HepG2 (cell line): ENCODE data around the gene ACE.

Source experiments
- GABPA ChIP-seq, 2 experiments: IDR thresholded peaks; 2 replicates each; pipeline ENCODE4 v1.6.1; 2011 to 2016; ENCODE audit warnings: low read depth in 2 of 2, low read length in 1 of 2, missing biosample characterization in 1 of 2, missing genetic modification characterization in 1 of 2
- NFIC ChIP-seq: IDR thresholded peaks from 2 replicates; pipeline ENCODE4 v1.6.1; 2012; ENCODE audit warnings: mild to moderate bottlenecking, low read length, inconsistent platforms
- POGZ ChIP-seq: sonication (generic); formaldehyde crosslinking; IDR thresholded peaks from 2 replicates; pipeline ENCODE4 v1.4.0; 2020; ENCODE audit warnings: mild to moderate bottlenecking, missing genetic modification reagents
- POLR2AphosphoS5 ChIP-seq: IDR thresholded peaks from 2 replicates; pipeline ENCODE4 v1.6.1; 2012; ENCODE audit warnings: low read depth, low read length
- TEAD3 ChIP-seq: optimal IDR thresholded peaks from 2 replicates; pipeline ENCODE3; 2016; ENCODE audit warnings: borderline replicate concordance
- USF2 ChIP-seq, 2 experiments: sonication (generic) in 1 of 2; formaldehyde crosslinking in 1 of 2; IDR thresholded peaks; 2 replicates each; pipeline versions ENCODE4 v1.5.1 to v1.6.1; 2011 to 2020; ENCODE audit warnings: borderline replicate concordance in 1 of 2, low read depth in 1 of 2, low read length in 1 of 2, mild to moderate bottlenecking in 1 of 2, missing genetic modification reagents in 1 of 2, moderate library complexity in 1 of 2
- ZFP41 ChIP-seq: sonication (generic); formaldehyde crosslinking; IDR thresholded peaks from 2 replicates; pipeline ENCODE4 v1.4.0; 2020; ENCODE audit warnings: mild to moderate bottlenecking, missing genetic modification reagents, borderline replicate concordance
- TF ChIP-seq, protein P1 (sequence below): sonication (generic); formaldehyde crosslinking; IDR thresholded peaks from 2 replicates; pipeline ENCODE4 v1.5.0; 2020; ENCODE audit warnings: mild to moderate bottlenecking, missing genetic modification reagents, moderate library complexity
- TF ChIP-seq, protein P2 (sequence below): fragments of 450-650 bp; IDR thresholded peaks from 2 replicates; pipeline ENCODE4 v1.6.1; 2016
- TF ChIP-seq, protein P3 (sequence below): sonication (generic); formaldehyde crosslinking; IDR thresholded peaks from 2 replicates; pipeline ENCODE4 v1.5.0; 2020; ENCODE audit warnings: mild to moderate bottlenecking, missing genetic modification reagents, borderline replicate concordance

DNA sequence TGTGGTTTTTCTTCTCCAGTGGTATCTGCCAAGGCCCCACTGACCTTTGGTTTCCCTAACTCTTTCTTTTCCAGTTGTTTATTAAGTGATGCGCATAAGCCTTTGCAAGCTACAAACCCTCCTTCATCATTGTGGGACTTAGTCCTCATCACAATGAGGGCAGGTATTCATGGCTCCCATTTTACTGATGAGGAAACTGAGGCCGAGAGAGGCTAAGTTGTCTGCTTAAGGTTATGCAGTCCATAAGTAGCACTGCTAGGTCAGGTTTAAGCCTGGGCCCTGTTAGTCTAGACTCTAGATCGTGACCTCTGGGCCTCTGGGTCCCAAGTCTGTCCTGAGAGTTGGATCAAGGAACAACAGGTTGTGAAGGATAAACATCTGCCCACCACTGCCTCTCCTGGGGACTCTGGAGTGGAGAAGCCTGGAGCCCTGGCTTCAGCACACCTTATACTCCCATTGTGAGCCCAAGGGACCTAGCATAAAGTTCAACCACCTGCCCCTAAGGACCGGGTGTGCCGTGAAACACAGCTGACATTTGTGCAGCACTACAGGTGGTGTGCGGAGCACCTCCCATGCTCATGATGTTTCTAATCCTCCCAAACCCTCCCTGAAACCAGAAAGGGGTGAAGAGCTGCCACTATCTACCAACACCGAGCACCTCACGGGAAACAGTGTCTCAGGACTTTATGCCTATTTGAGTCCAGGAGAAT lies 41.1 kb downstream of the ACE start:
- TF ChIP-seq GABPA (IDR thresholded peaks at IDR 0.05; ENCODE audit: low read depth, low read length) = no peak
- no peak for TF ChIP-seq GABPA (CRISPR knock-in tag; IDR thresholded peaks at IDR 0.05; ENCODE audit: low read depth)
- TF ChIP-seq, protein P1, sequence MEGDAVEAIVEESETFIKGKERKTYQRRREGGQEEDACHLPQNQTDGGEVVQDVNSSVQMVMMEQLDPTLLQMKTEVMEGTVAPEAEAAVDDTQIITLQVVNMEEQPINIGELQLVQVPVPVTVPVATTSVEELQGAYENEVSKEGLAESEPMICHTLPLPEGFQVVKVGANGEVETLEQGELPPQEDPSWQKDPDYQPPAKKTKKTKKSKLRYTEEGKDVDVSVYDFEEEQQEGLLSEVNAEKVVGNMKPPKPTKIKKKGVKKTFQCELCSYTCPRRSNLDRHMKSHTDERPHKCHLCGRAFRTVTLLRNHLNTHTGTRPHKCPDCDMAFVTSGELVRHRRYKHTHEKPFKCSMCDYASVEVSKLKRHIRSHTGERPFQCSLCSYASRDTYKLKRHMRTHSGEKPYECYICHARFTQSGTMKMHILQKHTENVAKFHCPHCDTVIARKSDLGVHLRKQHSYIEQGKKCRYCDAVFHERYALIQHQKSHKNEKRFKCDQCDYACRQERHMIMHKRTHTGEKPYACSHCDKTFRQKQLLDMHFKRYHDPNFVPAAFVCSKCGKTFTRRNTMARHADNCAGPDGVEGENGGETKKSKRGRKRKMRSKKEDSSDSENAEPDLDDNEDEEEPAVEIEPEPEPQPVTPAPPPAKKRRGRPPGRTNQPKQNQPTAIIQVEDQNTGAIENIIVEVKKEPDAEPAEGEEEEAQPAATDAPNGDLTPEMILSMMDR (CRISPR knock-in tag) = no peak
- TF ChIP-seq ZFP41 (CRISPR knock-in tag) = no peak
- TF ChIP-seq POLR2AphosphoS5 = no peak
- no peak for TF ChIP-seq USF2 (IDR thresholded peaks at IDR 0.05; ENCODE audit: low read depth, low read length)
- TF ChIP-seq USF2 (CRISPR knock-in tag; IDR thresholded peaks at IDR 0.05; ENCODE audit: borderline replicate concordance) = no peak
- no peak for TF ChIP-seq POGZ
- TF ChIP-seq NFIC = no peak
- TF ChIP-seq TEAD3 (CRISPR knock-in tag) = no peak
- TF ChIP-seq, protein P2, sequence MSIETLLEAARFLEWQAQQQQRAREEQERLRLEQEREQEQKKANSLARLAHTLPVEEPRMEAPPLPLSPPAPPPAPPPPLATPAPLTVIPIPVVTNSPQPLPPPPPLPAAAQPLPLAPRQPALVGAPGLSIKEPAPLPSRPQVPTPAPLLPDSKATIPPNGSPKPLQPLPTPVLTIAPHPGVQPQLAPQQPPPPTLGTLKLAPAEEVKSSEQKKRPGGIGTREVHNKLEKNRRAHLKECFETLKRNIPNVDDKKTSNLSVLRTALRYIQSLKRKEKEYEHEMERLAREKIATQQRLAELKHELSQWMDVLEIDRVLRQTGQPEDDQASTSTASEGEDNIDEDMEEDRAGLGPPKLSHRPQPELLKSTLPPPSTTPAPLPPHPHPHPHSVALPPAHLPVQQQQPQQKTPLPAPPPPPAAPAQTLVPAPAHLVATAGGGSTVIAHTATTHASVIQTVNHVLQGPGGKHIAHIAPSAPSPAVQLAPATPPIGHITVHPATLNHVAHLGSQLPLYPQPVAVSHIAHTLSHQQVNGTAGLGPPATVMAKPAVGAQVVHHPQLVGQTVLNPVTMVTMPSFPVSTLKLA = no peak
- TF ChIP-seq, protein P3, sequence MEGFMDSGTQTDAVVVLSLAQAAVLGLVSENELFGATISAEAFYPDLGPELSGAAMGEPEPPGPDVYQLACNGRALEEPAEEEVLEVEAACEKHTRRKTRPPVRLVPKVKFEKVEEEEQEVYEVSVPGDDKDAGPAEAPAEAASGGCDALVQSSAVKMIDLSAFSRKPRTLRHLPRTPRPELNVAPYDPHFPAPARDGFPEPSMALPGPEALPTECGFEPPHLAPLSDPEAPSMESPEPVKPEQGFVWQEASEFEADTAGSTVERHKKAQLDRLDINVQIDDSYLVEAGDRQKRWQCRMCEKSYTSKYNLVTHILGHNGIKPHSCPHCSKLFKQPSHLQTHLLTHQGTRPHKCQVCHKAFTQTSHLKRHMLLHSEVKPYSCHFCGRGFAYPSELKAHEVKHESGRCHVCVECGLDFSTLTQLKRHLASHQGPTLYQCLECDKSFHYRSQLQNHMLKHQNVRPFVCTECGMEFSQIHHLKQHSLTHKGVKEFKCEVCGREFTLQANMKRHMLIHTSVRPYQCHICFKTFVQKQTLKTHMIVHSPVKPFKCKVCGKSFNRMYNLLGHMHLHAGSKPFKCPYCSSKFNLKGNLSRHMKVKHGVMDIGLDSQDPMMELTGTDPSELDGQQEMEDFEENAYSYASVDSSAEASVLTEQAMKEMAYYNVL (CRISPR knock-in tag) = no peak
